Astrocyte (in vitro differentiated cells and primary cell): ENCODE data around the gene SOX21. TPM values are rescaled to one million over a fixed set of nuclear protein-coding genes. Genes with fewer than 3 reads are reported as not detected.
"Not testable (repeated sequence)": the region's sequence is repeated elsewhere in the genome, so short reads cannot be mapped to it uniquely, and the experiment has no call there.

Experiments
- DNase-seq: peaks from one replicate; pipeline ENCODE4 v3.0.0-alpha.2; 2010; ENCODE audit warnings: low read depth
- FAIRE-seq: peaks from 2 replicates; lab custom pipeline; 2011; peaks lifted over from hg19 to GRCh38; lab: Jason Lieb, UNC
- H2AFZ ChIP-seq: 2 replicates; pipeline ENCODE4 v1.6.0; 2012; ENCODE audit warnings: low read depth, low read length, inconsistent platforms
- H3K27ac ChIP-seq: 2 replicates; pipeline ENCODE4 v1.5.1; 2011; ENCODE audit warnings: low read depth, low read length, inconsistent platforms
- H3K27me3 ChIP-seq: 2 replicates; pipeline ENCODE4 v1.6.0; 2011; ENCODE audit warnings: low read length, inconsistent platforms; ENCODE audit not compliant: insufficient read depth
- H3K36me3 ChIP-seq: 2 replicates; pipeline ENCODE4 v1.5.1; 2011; ENCODE audit warnings: low read length, inconsistent platforms; ENCODE audit not compliant: insufficient read depth
- H3K4me1 ChIP-seq: 2 replicates; pipeline ENCODE4 v1.5.1; 2011; ENCODE audit warnings: low read length, inconsistent platforms; ENCODE audit not compliant: insufficient read depth
- H3K4me2 ChIP-seq: 2 replicates; pipeline ENCODE4 v1.6.0; 2012; ENCODE audit warnings: low read length, inconsistent platforms
- H3K4me3 ChIP-seq: 2 replicates; pipeline ENCODE4 v1.5.1; 2011; ENCODE audit warnings: low read depth, mild to moderate bottlenecking, low read length, inconsistent platforms; ENCODE audit not compliant: insufficient read depth
- H3K79me2 ChIP-seq: 2 replicates; pipeline ENCODE4 v1.6.0; 2012; ENCODE audit warnings: mild to moderate bottlenecking, low read length, inconsistent platforms; ENCODE audit not compliant: insufficient read depth
- H3K9ac ChIP-seq: 2 replicates; pipeline ENCODE4 v1.6.0; 2012; ENCODE audit warnings: mild to moderate bottlenecking, low read length, inconsistent platforms
- H3K9me3 ChIP-seq: 2 replicates; pipeline ENCODE4 v1.5.1; 2012; ENCODE audit warnings: low read depth, mild to moderate bottlenecking, low read length, inconsistent platforms; ENCODE audit not compliant: insufficient read depth
- H4K20me1 ChIP-seq: 2 replicates; pipeline ENCODE4 v1.6.0; 2012; ENCODE audit warnings: low read length, inconsistent platforms; ENCODE audit not compliant: insufficient read depth
- H3K27ac Mint-ChIP-seq: one replicate; pipeline ENCODE4 v1.8.0; 2021; ENCODE audit warnings: mild to moderate bottlenecking, mixed read lengths; ENCODE audit not compliant: unreplicated experiment
- H3K27me3 Mint-ChIP-seq: one replicate; pipeline ENCODE4 v1.8.0; 2021; ENCODE audit warnings: low read depth, mixed read lengths; ENCODE audit not compliant: unreplicated experiment
- H3K36me3 Mint-ChIP-seq: one replicate; pipeline ENCODE4 v1.8.0; 2021; ENCODE audit warnings: low read depth, mixed read lengths; ENCODE audit not compliant: unreplicated experiment
- H3K4me1 Mint-ChIP-seq: one replicate; pipeline ENCODE4 v1.8.0; 2021; ENCODE audit warnings: low read depth, mixed read lengths; ENCODE audit not compliant: unreplicated experiment
- H3K4me3 Mint-ChIP-seq: one replicate; pipeline ENCODE4 v1.8.0; 2021; ENCODE audit warnings: mild to moderate bottlenecking, moderate library complexity, mixed read lengths; ENCODE audit not compliant: unreplicated experiment
- H3K9me3 Mint-ChIP-seq: one replicate; pipeline ENCODE4 v1.8.0; 2021; ENCODE audit warnings: mild to moderate bottlenecking, mixed read lengths; ENCODE audit not compliant: unreplicated experiment
- CTCF ChIP-seq: IDR thresholded peaks from 2 replicates; pipeline ENCODE4 v1.5.1; 2011; ENCODE audit warnings: low read depth, mild to moderate bottlenecking, inconsistent platforms, low read length, moderate library complexity; ENCODE audit not compliant: insufficient read depth
- EZH2 ChIP-seq: IDR thresholded peaks from 2 replicates; pipeline ENCODE4 v1.6.1; 2012; ENCODE audit warnings: mild to moderate bottlenecking, low read length, inconsistent platforms; ENCODE audit not compliant: insufficient read depth
- total RNA-seq: library from RNA; stranded (reverse); gene quantifications from 2 replicates; pipeline ENCODE4 v1.2.1, GENCODE V29; 2021

The SOX21 gene
- total RNA-seq, 1 donor from 2014 or later = 0.77 TPM

GRCh38 chr13:94739235-94739634 is 26.9 kb upstream of the SOX21 start:
- no peaks in the 10 kb centered on the region for H3K36me3 Mint-ChIP-seq
- no peaks in the 10 kb centered on the region for H3K36me3 ChIP-seq

GRCh38 chr13:94731028-94731427 is 18.7 kb upstream of the SOX21 start:
- no peak overlapping the region for H3K4me3 ChIP-seq
- no peaks in the 10 kb centered on the region for H3K36me3 Mint-ChIP-seq
- FAIRE-seq (no peak), DNase-seq (no peak)
- no peak overlapping the region for H3K27ac ChIP-seq
- H3K27ac Mint-ChIP-seq = no peak overlapping the region
- H4K20me1 ChIP-seq = no peaks in the 10 kb centered on the region
- H3K4me1 Mint-ChIP-seq = no peaks in the 10 kb centered on the region
- no peak overlapping the region for H3K4me2 ChIP-seq
- H3K79me2 ChIP-seq = no peaks in the 10 kb centered on the region
- no peak overlapping the region for H3K9ac ChIP-seq
- no peaks in the 10 kb centered on the region for H3K27me3 Mint-ChIP-seq
- H3K36me3 ChIP-seq = no peaks in the 10 kb centered on the region
- no peaks in the 10 kb centered on the region for H3K4me1 ChIP-seq
- no peak for TF ChIP-seq EZH2
- TF ChIP-seq CTCF = no peak
- no peaks in the 10 kb centered on the region for H3K27me3 ChIP-seq
- no peaks in the 10 kb centered on the region for H3K9me3 ChIP-seq
- H3K4me3 Mint-ChIP-seq = no peak overlapping the region
- no peak overlapping the region for H2AFZ ChIP-seq
- H3K9me3 Mint-ChIP-seq = peaks cover 3% of the 10 kb centered on the region

More at GRCh38 chr13:94739235-94739634, 26.9 kb upstream of the SOX21 start:
- Histone ChIP-seq H4K20me1 (no peaks in the 10 kb centered on the region), H3K9me3 (no peaks in the 10 kb centered on the region), H3K4me1 (no peaks in the 10 kb centered on the region), H3K4me2 (no peak overlapping the region), H3K27ac (no peak overlapping the region), H3K9ac (no peak overlapping the region), H3K79me2 (no peaks in the 10 kb centered on the region), H3K4me3 (no peak overlapping the region), H2AFZ (no peak overlapping the region), H3K27me3 (no peaks in the 10 kb centered on the region)
- H3K27ac Mint-ChIP-seq = no peak overlapping the region
- H3K27me3 Mint-ChIP-seq = no peaks in the 10 kb centered on the region
- H3K4me1 Mint-ChIP-seq = no peaks in the 10 kb centered on the region
- H3K9me3 Mint-ChIP-seq = no peaks in the 10 kb centered on the region
- FAIRE-seq = no peak
- no peak overlapping the region for H3K4me3 Mint-ChIP-seq
- no peak for TF ChIP-seq CTCF
- TF ChIP-seq EZH2 = no peak
- DNase-seq = no peak

- H3K9ac ChIP-seq, H3K27me3 Mint-ChIP-seq, DNase-seq, H4K20me1 ChIP-seq, H3K4me3 Mint-ChIP-seq, H3K4me3 ChIP-seq, H3K36me3 ChIP-seq, FAIRE-seq, H3K36me3 Mint-ChIP-seq, H3K4me1 ChIP-seq, H3K79me2 ChIP-seq, H3K4me2 ChIP-seq, H3K27me3 ChIP-seq, H3K4me1 Mint-ChIP-seq, H3K27ac Mint-ChIP-seq, H3K9me3 Mint-ChIP-seq, H3K27ac ChIP-seq, H3K9me3 ChIP-seq, H2AFZ ChIP-seq: not testable (repeated sequence)
These were observed 17.6 kb upstream of the SOX21 start for GRCh38 chr13:94729941-94730340.
